Hematopoietic multipotent progenitor cell treated with erythropoietin and hydrocortisone succinate and interleukin-3 and kit ligand, for 15 days (in vitro differentiated cells): ENCODE data around the gene PCLAF.
A peak's percentile ranks its signal among the peaks of the same experiment; 100 is the strongest.
"Not testable (repeated sequence)": the region's sequence is repeated elsewhere in the genome, so short reads cannot be mapped to it uniquely, and the experiment has no call there.

Experiments used
- DNase-seq: peaks from one replicate; pipeline ENCODE4 v3.0.0-alpha.2; 2015; ENCODE audit warnings: low spot score

Gene PCLAF

GRCh38 chr15:64381000-64381751, at the start of gene PCLAF:
PCLAF (minus strand) TSS chr15:64381441; CDS start chr15:64381371, 70 bp downstream.
- DNase-seq, result peak; percentile 94

GRCh38 chr15:64430000-64430735, 48.9 kb upstream of the PCLAF start:
- no peak for DNase-seq

GRCh38 chr15:64429448-64429847, 48.2 kb upstream of the PCLAF start:
- DNase-seq, result no peak

- no peak for DNase-seq
Observed at GRCh38 chr15:64426845-64427465, 45.7 kb upstream of the PCLAF start.

GRCh38 chr15:64425221-64425620, 44.0 kb upstream of the PCLAF start:
- DNase-seq, result no peak

GRCh38 chr15:64423970-64424369, 42.7 kb upstream of the PCLAF start:
- DNase-seq, result no peak

GRCh38 chr15:64422697-64423096, 41.5 kb upstream of the PCLAF start:
- no peak for DNase-seq

- DNase-seq, result no peak
Observed at GRCh38 chr15:64412216-64412615, 31.0 kb upstream of the PCLAF start.

- no peak for DNase-seq
Observed at GRCh38 chr15:64400583-64400982, 19.3 kb upstream of the PCLAF start.

- no peak for DNase-seq
Observed at GRCh38 chr15:64398575-64398974, 17.3 kb upstream of the PCLAF start.

- no peak for DNase-seq
Observed at GRCh38 chr15:64396789-64397188, 15.5 kb upstream of the PCLAF start.

GRCh38 chr15:64392471-64392870, 11.2 kb upstream of the PCLAF start:
- not testable (repeated sequence) for DNase-seq

- DNase-seq, result no peak
Observed at GRCh38 chr15:64389036-64389435, 7.8 kb upstream of the PCLAF start.

GRCh38 chr15:64387562-64388168, 6.4 kb upstream of the PCLAF start, which contains the start of gene TRIP4:
TRIP4 (plus strand) TSS chr15:64387836; CDS start chr15:64387864, 28 bp downstream.
- DNase-seq, result peak; percentile 95

- no peak for DNase-seq
Observed at GRCh38 chr15:64386291-64386690, 5.0 kb upstream of the PCLAF start.

GRCh38 chr15:64383760-64384159, 2.5 kb upstream of the PCLAF start:
- no peak for DNase-seq

GRCh38 chr15:64380130-64380870, 941 bp downstream of the PCLAF start:
- DNase-seq, result not testable (repeated sequence)

GRCh38 chr15:64379216-64379960, 1.9 kb downstream of the PCLAF start:
- DNase-seq, result no peak

GRCh38 chr15:64373360-64373759, 7.9 kb downstream of the PCLAF start:
- no peak for DNase-seq

- DNase-seq, result not testable (repeated sequence)
Observed at GRCh38 chr15:64371383-64371782, 9.9 kb downstream of the PCLAF start.

GRCh38 chr15:64369078-64369607, 12.1 kb downstream of the PCLAF start:
- DNase-seq, result no peak
